ENCODE data around the gene CPED1. TPM values are rescaled to one million over a fixed set of nuclear protein-coding genes. Genes with fewer than 3 reads are reported as not detected.

Gene CPED1
- total RNA-seq, 1 donor from 2014 or later = 0.26 TPM

- FAIRE-seq = no peak
- no peak for TF ChIP-seq CTCF (IDR thresholded peaks at IDR 0.05; ENCODE audit: insufficient read depth, low read length, severe bottlenecking)
- H3K4me3 ChIP-seq (ENCODE audit: low read depth, low read length) = no peak overlapping the region
Measured at GRCh38 chr7:120991161-120991560, 2.6 kb downstream of the CPED1 start.

GRCh38 chr7:120991581-120991980, 3.1 kb downstream of the CPED1 start:
- no peak for DNase-seq (ENCODE audit: low read depth)
- no peak overlapping the region for H3K4me3 ChIP-seq (ENCODE audit: low read depth, low read length)
- TF ChIP-seq CTCF (IDR thresholded peaks at IDR 0.05; ENCODE audit: insufficient read depth, low read length, severe bottlenecking) = no peak
- H3K36me3 ChIP-seq (ENCODE audit: control insufficient read depth, insufficient read depth, low read length) = no peaks in the 10 kb centered on the region
- no peak for FAIRE-seq
- H3K27me3 ChIP-seq (ENCODE audit: control insufficient read depth, insufficient read depth, low read length) = peaks cover 2% of the 10 kb centered on the region

More at GRCh38 chr7:120991161-120991560, 2.6 kb downstream of the CPED1 start:
- H3K27me3 ChIP-seq (ENCODE audit: control insufficient read depth, insufficient read depth, low read length) = peaks cover 2% of the 10 kb centered on the region
- no peak for DNase-seq (ENCODE audit: low read depth)
- H3K36me3 ChIP-seq (ENCODE audit: control insufficient read depth, insufficient read depth, low read length) = no peaks in the 10 kb centered on the region

DNA sequence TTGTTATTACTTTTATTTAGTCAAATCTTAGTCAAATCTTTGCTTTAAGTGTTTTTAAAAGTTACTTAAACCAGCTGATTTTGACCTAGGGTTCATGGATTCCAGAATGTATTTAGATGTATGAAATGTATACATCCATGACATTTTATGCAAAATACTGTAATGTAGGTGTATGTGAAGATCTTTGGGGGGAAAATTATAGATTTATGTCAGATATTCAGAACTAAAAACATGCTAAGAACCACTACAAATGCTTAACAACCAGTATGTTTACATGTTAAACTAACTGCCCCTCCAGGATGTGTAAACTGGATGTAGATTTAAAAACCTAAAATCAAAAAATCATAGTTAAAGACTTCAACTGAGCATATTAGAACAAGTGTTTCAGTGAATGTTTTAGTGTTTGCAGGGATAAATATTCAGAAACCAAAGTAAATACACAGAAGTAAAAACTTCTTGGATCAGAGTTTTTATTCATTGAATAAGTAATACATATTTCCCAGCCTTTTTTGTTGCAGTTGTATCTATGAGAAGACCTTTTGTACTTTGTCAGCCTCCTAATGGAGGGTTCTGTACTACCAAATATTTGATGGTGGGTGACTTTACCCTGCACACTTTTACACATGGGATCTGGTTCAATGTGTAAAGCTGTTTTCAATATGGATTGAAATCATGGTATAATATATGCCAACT, 3.9 kb downstream of the CPED1 start:
- H3K4me3 ChIP-seq (ENCODE audit: low read depth, low read length) = no peak overlapping the region
- H3K36me3 ChIP-seq (ENCODE audit: control insufficient read depth, insufficient read depth, low read length) = no peaks in the 10 kb centered on the region
- H3K27me3 ChIP-seq (ENCODE audit: control insufficient read depth, insufficient read depth, low read length) = peaks cover 2% of the 10 kb centered on the region
- no peak for DNase-seq (ENCODE audit: low read depth)
- TF ChIP-seq CTCF (IDR thresholded peaks at IDR 0.05; ENCODE audit: insufficient read depth, low read length, severe bottlenecking) = no peak
- FAIRE-seq = no peak

DNA sequence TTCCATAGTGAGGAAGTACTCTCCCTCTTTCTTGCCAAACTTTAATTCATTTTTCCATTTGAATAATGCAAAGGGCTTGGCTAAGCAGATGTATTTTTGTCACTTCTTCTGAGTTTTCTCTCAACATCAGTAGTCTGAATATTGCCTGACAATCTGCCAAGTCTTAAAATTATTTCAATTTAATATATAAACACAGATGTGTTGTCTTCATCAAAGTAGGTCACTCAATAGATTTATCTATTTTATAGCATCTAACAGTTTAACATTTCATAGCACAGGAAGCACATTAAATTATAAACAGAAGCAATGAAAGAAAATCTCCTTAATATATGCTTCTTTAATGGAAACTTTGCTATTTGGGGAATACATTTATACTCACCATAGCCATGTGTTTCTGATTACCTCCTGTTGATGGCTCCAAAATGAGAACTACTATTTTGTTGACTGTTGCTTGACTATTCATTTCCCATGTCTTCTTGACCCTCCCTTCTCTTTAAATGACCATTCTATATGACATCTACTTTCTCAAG, 4.5 kb downstream of the CPED1 start:
- Histone ChIP-seq H3K36me3 (ENCODE audit: control insufficient read depth, insufficient read depth, low read length) (no peaks in the 10 kb centered on the region), H3K4me3 (ENCODE audit: low read depth, low read length) (no peak overlapping the region), H3K27me3 (ENCODE audit: control insufficient read depth, insufficient read depth, low read length) (peaks cover 2% of the 10 kb centered on the region)
- no peak for FAIRE-seq
- no peak for DNase-seq (ENCODE audit: low read depth)
- TF ChIP-seq CTCF (IDR thresholded peaks at IDR 0.05; ENCODE audit: insufficient read depth, low read length, severe bottlenecking) = no peak

- FAIRE-seq = no peak
Measured at GRCh38 chr7:120993553-120994191, 5.2 kb downstream of the CPED1 start.

More at GRCh38 chr7:120993553-120994191, 5.2 kb downstream of the CPED1 start:
- Histone ChIP-seq H3K4me3 (ENCODE audit: low read depth, low read length) (no peak overlapping the region), H3K36me3 (ENCODE audit: control insufficient read depth, insufficient read depth, low read length) (no peaks in the 10 kb centered on the region), H3K27me3 (ENCODE audit: control insufficient read depth, insufficient read depth, low read length) (peaks cover 2% of the 10 kb centered on the region)
- no peak for TF ChIP-seq CTCF (IDR thresholded peaks at IDR 0.05; ENCODE audit: insufficient read depth, low read length, severe bottlenecking)
- DNase-seq (ENCODE audit: low read depth) = peak; percentile 47
